Activated CD4-positive, alpha-beta memory T cell treated with anti-CD3 and anti-CD28 coated beads for 36 hours (primary cell): ENCODE data around the gene TREH. TPM values are rescaled to one million over a fixed set of nuclear protein-coding genes. Genes with fewer than 3 reads are reported as not detected.

Experiments used
- CTCF ChIA-PET: fragments of 350-600 bp; sonication (Branson Sonifier 250); formaldehyde crosslinking; loops from one replicate; lab custom pipeline; 2021; ENCODE audit warnings: antibody characterized with exemption, inconsistent platforms; lab: Charles Lee
- POLR2A ChIA-PET: fragments of 350-600 bp; sonication (Branson Sonifier 250); formaldehyde crosslinking; loops from one replicate; lab custom pipeline; 2021; ENCODE audit warnings: antibody characterized with exemption; lab: Charles Lee
- DNase-seq: peaks from one replicate; pipeline ENCODE4 v3.0.0-alpha.2; 2020
- H3K27ac Mint-ChIP-seq: one replicate; pipeline ENCODE4 v1.8.0; 2021; ENCODE audit warnings: mixed read lengths
- H3K27me3 Mint-ChIP-seq: one replicate; pipeline ENCODE4 v1.8.0; 2021; ENCODE audit warnings: mixed read lengths
- H3K36me3 Mint-ChIP-seq: one replicate; pipeline ENCODE4 v1.8.0; 2021; ENCODE audit warnings: mixed read lengths
- H3K4me1 Mint-ChIP-seq: one replicate; pipeline ENCODE4 v1.8.0; 2021; ENCODE audit warnings: low read depth, mixed read lengths
- H3K4me3 Mint-ChIP-seq: one replicate; pipeline ENCODE4 v1.8.0; 2021; ENCODE audit warnings: mild to moderate bottlenecking, mixed read lengths
- H3K9me3 Mint-ChIP-seq: one replicate; pipeline ENCODE4 v1.8.0; 2021; ENCODE audit warnings: mixed read lengths
- intact Hi-C: fragments of 100-400 bp; cut with micrococcal nuclease; formaldehyde crosslinking; loops from one replicate; pipeline ENCODE4 v1.15.1; 2023
- total RNA-seq, 2 experiments: library from RNA; stranded (reverse); gene quantifications; one replicate each; pipeline ENCODE4 v1.2.3, GENCODE V29; 2021

TREH gene
- total RNA-seq, 2 experiments from 2014 or later, result not detected

DNA sequence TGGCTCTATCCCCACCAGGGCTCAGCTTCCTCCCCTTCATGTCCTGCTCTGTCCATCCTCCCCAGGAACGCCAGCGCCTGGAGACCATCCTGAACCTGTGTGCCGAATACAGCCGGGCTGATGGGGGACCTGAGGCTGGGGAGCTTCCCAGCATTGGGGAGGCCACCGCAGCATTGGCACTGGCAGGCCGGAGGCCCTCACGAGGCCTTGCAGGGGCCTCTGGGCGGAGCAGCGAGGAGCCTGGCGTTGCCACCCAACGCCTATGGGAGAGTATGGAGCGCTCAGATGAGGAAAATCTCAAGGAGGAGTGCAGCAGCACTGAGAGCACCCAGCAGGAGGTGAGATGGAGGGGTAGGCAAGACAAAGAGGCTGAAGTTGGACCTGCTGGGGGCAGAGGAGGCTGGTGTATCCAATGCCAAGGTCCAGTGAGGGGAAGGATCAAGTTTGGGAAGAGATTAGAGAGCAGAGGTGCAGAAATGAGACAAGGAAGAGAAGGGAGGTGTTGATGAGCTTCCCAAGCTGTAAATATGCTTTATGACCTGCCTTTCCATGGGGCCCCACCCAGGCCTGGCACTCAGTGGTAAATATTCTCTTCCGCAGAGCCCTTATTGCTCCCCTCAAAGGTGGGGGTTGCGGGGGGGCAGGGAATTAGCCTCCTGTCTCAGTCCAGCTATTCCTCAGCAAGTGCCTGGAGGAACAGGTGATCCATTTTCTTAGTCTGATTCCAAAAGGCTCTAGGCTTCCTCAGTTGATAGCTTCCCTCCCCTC is 48.1 kb downstream of the TREH start:
- DNase-seq, result no peak
- H3K4me3 Mint-ChIP-seq, result no peak overlapping the region
- ChIA-PET CTCF (no interaction called here), POLR2A (no interaction called here)
- intact Hi-C loops, result no loop called here
- H3K4me1 Mint-ChIP-seq, result no peaks in the 10 kb centered on the region
- no peaks in the 10 kb centered on the region for H3K27me3 Mint-ChIP-seq
- no peaks in the 10 kb centered on the region for H3K36me3 Mint-ChIP-seq
- no peak overlapping the region for H3K27ac Mint-ChIP-seq
- no peaks in the 10 kb centered on the region for H3K9me3 Mint-ChIP-seq

DNA sequence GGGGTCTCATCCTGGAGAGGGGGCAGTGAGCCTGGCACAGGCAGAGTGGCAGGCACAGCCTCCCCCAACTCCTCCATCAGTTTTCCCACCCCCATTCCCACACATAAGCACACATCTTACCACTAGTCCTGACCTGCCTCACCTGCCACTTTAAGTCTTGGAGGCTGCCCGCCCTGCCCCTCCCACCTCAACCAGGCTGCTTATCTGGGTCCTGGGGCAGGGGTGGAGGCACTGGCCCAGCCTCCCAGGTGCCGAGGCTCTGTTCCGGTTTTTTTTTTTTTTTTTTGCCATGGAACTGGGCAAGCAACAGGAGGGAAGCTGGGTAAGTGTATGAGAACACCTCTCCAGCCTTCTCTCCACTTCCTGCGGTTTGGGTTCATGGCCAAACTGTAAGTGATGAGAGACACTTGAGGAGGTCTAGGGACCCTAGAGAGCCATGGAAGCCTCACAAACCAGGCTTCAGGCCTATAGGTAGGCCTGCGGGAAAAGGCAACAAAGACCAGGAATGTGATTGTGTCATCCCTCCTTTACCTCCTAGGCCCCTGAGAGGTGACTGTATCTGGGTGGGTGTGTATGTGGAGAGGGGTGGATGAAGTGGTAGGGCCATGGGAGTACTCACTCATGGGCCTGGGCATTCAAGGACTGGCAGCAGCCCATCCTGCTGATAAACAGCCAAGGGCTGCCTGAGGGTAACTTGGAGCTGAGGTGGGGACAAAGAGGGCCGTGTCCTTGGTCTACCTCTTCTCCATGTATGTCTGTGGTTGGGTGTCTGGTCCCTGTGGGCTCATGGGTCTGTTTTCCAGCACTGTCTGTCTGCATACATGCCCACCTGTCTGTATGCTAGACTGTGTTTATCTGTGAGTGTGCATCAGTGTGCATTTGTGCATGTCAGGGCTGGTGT is 49.4 kb downstream of the TREH start:
- ChIA-PET CTCF (no interaction called here), POLR2A (no interaction called here)
- H3K27me3 Mint-ChIP-seq, result no peaks in the 10 kb centered on the region
- DNase-seq, result no peak
- no peaks in the 10 kb centered on the region for H3K9me3 Mint-ChIP-seq
- no peak overlapping the region for H3K27ac Mint-ChIP-seq
- no peaks in the 10 kb centered on the region for H3K4me1 Mint-ChIP-seq
- intact Hi-C loops, result no loop called here
- no peak overlapping the region for H3K4me3 Mint-ChIP-seq
- H3K36me3 Mint-ChIP-seq, result no peaks in the 10 kb centered on the region

DNA sequence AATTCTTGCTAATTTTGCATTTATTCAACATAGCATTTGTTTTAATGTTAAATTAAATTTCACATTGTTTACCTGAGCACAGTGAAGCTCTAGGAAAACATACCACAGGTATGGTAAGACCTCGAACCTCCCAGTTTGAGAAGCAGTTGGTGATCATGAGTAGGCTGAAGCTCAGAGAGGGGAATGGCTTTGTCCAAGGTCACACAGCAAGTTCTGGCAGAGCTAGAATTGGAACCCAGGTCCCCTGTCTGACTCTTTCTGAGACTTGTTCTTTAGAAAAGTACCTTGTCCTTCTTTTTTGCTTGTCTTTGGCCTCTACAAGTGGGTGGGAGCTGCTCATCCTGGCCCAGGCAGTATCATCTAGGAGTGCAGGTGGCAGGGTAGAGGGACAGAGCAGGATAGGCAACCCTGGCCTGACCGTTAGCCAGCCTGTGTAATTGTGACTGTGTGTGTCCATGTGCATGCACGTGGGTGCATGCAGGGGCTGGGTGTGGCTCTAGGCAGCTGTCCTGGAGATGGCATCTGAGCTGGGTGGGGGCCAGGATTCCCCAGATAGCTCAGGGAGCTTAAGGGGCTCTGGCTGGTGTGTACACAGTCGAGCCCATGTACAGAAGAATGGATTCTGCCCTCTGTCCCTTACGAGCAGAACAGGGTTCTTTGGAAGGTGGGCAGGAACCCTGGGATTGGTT is 50.4 kb downstream of the TREH start:
- Mint-ChIP-seq H3K27ac (no peak overlapping the region), H3K4me3 (no peak overlapping the region), H3K4me1 (no peaks in the 10 kb centered on the region), H3K27me3 (no peaks in the 10 kb centered on the region), H3K9me3 (no peaks in the 10 kb centered on the region), H3K36me3 (no peaks in the 10 kb centered on the region)
- DNase-seq, result no peak
- intact Hi-C loops, result no loop called here
- ChIA-PET POLR2A (no interaction called here), CTCF (no interaction called here)

DNA sequence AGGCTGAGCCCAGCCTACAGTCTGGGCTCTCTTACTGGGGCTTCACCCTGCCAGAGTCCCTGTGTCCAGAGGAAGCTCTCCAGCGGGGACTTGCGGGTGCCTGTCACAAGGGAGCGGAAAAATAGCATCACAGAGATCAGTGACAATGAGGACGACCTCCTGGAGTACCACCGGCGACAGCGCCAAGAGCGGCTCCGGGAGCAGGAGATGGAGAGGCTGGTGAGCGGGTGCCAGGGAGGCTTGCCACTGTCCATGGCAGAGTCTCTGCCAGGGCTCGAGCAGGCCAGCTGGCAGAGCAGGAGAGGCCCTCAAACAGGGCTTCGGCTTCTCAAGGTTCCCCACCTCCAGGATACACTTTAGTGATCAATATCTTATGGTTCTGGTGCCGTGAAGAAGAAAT is 51.0 kb downstream of the TREH start:
- ChIA-PET POLR2A (no interaction called here), CTCF (no interaction called here)
- Mint-ChIP-seq H3K4me1 (no peaks in the 10 kb centered on the region), H3K9me3 (no peaks in the 10 kb centered on the region), H3K27me3 (no peaks in the 10 kb centered on the region), H3K4me3 (no peak overlapping the region), H3K36me3 (no peaks in the 10 kb centered on the region), H3K27ac (no peak overlapping the region)
- intact Hi-C loops, result no loop called here
- no peak for DNase-seq

DNA sequence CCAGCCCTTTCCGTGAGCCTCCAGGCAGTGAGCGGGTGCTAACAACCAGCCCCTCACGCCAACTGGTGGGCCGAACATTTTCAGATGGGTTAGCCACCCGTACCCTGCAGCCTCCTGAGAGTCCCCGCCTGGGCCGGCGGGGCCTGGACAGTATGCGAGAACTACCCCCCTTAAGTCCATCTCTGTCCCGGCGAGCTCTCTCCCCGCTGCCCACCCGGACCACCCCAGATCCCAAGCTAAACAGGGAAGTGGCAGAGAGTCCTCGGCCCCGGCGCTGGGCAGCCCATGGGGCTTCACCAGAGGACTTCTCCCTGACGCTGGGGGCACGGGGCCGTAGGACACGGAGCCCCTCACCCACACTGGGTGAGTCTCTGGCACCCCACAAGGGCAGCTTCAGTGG is 51.4 kb downstream of the TREH start:
- POLR2A ChIA-PET, result no interaction called here
- DNase-seq, result no peak
- H3K4me1 Mint-ChIP-seq, result no peaks in the 10 kb centered on the region
- intact Hi-C loops, result no loop called here
- no peaks in the 10 kb centered on the region for H3K36me3 Mint-ChIP-seq
- H3K4me3 Mint-ChIP-seq, result no peak overlapping the region
- H3K27me3 Mint-ChIP-seq, result no peaks in the 10 kb centered on the region
- H3K9me3 Mint-ChIP-seq, result no peaks in the 10 kb centered on the region
- CTCF ChIA-PET, result interaction anchor here (1.0 kb wide), 1 partner anchor 17 kb away, joined by 3 read pairs; no protein-coding TSS in a partner anchor
- no peak overlapping the region for H3K27ac Mint-ChIP-seq

DNA sequence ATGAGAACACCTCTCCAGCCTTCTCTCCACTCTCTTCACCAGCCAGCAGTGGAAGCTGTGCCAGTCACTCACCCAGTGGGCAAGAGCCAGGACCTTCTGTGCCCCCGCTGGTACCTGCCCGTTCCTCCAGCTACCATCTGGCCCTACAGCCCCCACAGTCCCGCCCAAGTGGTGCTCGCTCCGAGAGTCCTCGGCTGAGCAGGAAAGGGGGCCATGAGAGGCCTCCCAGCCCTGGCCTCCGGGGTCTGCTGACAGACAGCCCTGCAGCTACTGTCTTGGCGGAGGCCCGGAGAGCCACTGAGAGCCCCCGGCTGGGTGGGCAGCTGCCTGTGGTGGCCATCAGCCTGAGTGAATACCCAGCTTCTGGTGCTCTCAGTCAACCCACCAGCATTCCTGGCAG is 51.9 kb downstream of the TREH start:
- CTCF ChIA-PET, result interaction anchor here (1.0 kb wide), 1 partner anchor 16 kb away, joined by 3 read pairs; no protein-coding TSS in a partner anchor
- Mint-ChIP-seq H3K4me1 (no peaks in the 10 kb centered on the region), H3K27ac (no peak overlapping the region), H3K36me3 (no peaks in the 10 kb centered on the region), H3K27me3 (no peaks in the 10 kb centered on the region), H3K4me3 (no peak overlapping the region), H3K9me3 (no peaks in the 10 kb centered on the region)
- POLR2A ChIA-PET, result interaction anchor here (0.6 kb wide), 1 partner anchor 458 kb away, joined by 3 read pairs; no protein-coding TSS in a partner anchor
- intact Hi-C loops, result no loop called here
- no peak for DNase-seq

DNA sequence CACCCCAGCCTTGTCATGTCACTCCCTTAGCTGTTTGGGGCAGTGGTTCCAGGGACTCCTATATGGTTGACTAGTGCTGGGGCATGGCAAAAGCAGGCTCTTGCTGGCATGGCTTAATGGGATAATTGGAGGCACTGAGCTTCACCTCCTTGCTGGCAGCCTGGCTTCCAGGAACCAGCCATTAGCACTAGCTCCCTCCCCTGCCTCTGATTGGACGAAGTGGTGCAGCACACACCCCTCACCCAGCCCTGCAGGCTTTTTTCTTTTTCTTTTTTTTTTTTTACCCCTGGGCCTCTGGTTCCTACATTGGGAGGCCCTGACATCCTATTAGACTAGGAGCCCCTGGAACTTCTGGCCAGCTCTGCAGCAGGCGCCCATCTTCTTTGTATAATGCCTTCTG is 53.5 kb downstream of the TREH start:
- POLR2A ChIA-PET, result no interaction called here
- H3K4me1 Mint-ChIP-seq, result peaks cover 3% of the 10 kb centered on the region
- CTCF ChIA-PET, result interaction anchor here (1.0 kb wide), 1 partner anchor 13 kb away, joined by 4 read pairs; no protein-coding TSS in a partner anchor
- H3K4me3 Mint-ChIP-seq, result no peak overlapping the region
- DNase-seq, result no peak
- no peaks in the 10 kb centered on the region for H3K36me3 Mint-ChIP-seq
- H3K27me3 Mint-ChIP-seq, result peaks cover 6% of the 10 kb centered on the region
- H3K9me3 Mint-ChIP-seq, result no peaks in the 10 kb centered on the region
- H3K27ac Mint-ChIP-seq, result no peak overlapping the region
- intact Hi-C loops, result no loop called here

DNA sequence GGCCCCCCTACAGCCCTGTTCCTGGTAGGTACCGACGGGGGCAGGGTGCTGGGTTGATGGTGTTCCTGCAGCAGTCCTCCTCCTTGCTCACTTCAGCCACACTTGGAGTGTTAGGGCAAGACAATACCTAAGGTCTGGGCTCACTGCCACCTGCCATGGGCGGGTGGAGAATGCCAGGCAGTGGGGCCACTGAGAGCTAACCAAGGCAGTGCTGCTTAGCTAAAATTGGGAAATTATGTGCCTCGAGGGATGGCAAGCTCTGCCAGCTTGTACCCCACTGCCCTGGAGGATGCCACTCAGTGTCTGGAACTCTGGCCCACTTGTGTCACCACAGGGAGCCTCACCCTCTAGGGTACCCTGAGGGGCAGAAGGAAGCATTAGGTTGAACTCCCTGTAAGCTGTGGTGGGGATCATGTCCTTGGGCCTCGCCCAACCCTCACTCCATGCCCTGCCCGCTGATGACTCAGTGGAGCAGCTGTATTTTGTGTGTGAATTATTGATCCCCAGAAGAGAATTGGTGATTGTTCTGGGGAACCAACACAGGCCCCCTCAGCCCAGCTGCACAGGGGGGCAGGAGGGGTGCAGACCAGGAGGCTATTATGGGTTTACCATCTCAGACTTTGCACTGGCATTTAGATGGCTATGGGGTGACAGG is 54.3 kb downstream of the TREH start:
- intact Hi-C loops, result no loop called here
- Mint-ChIP-seq H3K36me3 (no peaks in the 10 kb centered on the region), H3K4me1 (peaks cover 5% of the 10 kb centered on the region), H3K27ac (no peak overlapping the region), H3K27me3 (peaks cover 12% of the 10 kb centered on the region), H3K9me3 (no peaks in the 10 kb centered on the region), H3K4me3 (no peak overlapping the region)
- POLR2A ChIA-PET, result no interaction called here
- DNase-seq, result no peak
- CTCF ChIA-PET, result interaction anchor here (1.0 kb wide), 1 partner anchor 12 kb away, joined by 4 read pairs; no protein-coding TSS in a partner anchor

DNA sequence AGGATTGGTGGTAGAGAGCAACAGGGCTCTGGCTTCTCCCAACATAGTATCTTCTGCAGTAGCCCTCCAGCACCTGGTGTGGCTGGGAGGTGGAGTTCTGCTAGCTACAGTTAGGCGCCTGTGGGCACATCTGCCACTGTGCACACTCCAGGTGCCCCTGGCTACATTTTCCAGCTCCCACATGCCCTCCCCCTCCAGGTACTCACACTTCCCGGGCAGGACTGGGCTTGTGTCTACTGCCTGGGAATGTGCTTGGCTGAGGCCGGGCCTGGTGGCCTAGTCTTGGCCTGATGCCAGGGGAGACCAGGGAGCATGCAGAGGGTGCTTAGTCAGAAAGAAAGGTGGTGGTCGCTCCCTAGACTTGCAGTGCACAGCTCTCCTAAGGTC is 56.2 kb downstream of the TREH start:
- POLR2A ChIA-PET, result interaction anchor here (0.6 kb wide), 1 partner anchor 1313 kb away, joined by 3 read pairs; no protein-coding TSS in a partner anchor
- CTCF ChIA-PET, result interaction anchor here (1.0 kb wide), 1 partner anchor 13 kb away, joined by 4 read pairs; no protein-coding TSS in a partner anchor
- no peaks in the 10 kb centered on the region for H3K9me3 Mint-ChIP-seq
- no peak for DNase-seq
- intact Hi-C loops, result no loop called here
- no peak overlapping the region for H3K4me3 Mint-ChIP-seq
- H3K36me3 Mint-ChIP-seq, result no peaks in the 10 kb centered on the region
- H3K27ac Mint-ChIP-seq, result no peak overlapping the region
- H3K4me1 Mint-ChIP-seq, result peaks cover 8% of the 10 kb centered on the region
- peaks cover 16% of the 10 kb centered on the region for H3K27me3 Mint-ChIP-seq

DNA sequence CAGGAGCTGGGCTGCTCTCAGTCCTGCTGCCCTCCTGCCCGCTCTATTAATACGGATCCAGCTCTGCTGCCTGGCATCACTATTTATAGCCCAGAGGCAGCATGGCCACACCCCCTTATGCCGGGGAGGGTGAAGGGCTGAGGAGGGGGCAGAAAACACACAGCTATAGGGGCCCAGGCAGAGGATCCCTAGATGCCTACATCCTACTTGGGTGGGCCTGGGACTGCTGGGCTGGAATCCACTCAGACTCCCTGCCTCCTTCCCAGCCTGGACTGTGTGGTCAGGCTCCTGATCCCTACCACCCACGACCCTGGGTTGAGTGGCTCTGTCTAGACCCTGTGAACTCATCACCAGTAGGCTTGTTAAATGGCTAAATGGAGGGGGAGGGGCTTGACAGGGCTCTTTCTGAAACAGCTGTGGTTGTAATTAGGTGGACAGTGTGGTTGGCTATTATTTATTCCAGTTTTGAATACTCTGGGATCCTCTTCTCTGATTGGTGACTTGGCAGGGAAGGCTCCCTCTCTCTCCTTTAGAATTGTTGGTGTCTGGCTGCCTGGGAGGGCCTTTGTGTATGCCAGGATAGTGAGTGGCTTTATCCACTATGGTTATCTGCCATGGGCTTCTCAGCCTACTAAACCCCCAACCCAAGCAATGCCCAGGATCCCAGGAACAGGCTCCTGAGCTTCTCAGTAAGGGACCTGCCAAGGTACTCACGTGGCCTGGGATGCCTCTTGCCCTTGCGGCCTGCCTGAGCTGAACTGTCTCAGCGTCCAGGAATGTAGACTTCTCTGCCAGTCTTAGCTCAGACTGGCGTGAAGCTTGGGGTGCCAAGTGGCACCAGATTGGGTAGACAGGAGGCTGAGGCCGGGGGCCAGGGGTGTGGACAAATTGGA is 56.8 kb downstream of the TREH start:
- H3K4me1 Mint-ChIP-seq, result peaks cover 8% of the 10 kb centered on the region
- intact Hi-C loops, result no loop called here
- peaks cover 16% of the 10 kb centered on the region for H3K27me3 Mint-ChIP-seq
- no peak overlapping the region for H3K4me3 Mint-ChIP-seq
- no peak for DNase-seq
- H3K36me3 Mint-ChIP-seq, result no peaks in the 10 kb centered on the region
- H3K9me3 Mint-ChIP-seq, result no peaks in the 10 kb centered on the region
- ChIA-PET POLR2A (interaction anchor here (0.6 kb wide), 1 partner anchor 1313 kb away, joined by 3 read pairs; no protein-coding TSS in a partner anchor), CTCF (interaction anchor here (1.0 to 1.3 kb wide), 2 partner anchors 12 to 28 kb away, joined by 3 to 4 read pairs; no protein-coding TSS in a partner anchor)
- no peak overlapping the region for H3K27ac Mint-ChIP-seq
